Cardiac septum (tissue), 1 donor: ENCODE results near the gene ULK2. TPM values are rescaled to one million over a fixed set of nuclear protein-coding genes. Genes with fewer than 3 reads are reported as not detected.
"Not testable (repeated sequence)": the region's sequence is repeated elsewhere in the genome, so short reads cannot be mapped to it uniquely, and the experiment has no call there.

Source experiments
- DNase-seq: peaks from one replicate; pipeline ENCODE4 v3.0.0-alpha.2; 2020; ENCODE audit warnings: low spot score
- intact Hi-C: fragments of 100-400 bp; cut with DNase I; formaldehyde crosslinking; loops from one replicate; pipeline ENCODE4 v1.14.0; 2022
- total RNA-seq: library from RNA; stranded (reverse); fragmentation: NEBNext Ultra II Directional; extraction: Animal tissue kit (Norgen Biotek cat#: 25700); gene quantifications from one replicate; pipeline ENCODE4 v1.2.1, GENCODE V29; 2021
- donor health status: DM: no; HTN: no; CAD: no.

ULK2 gene
- total RNA-seq, 1 donor from 2014 or later, result 14.0 TPM

DNA sequence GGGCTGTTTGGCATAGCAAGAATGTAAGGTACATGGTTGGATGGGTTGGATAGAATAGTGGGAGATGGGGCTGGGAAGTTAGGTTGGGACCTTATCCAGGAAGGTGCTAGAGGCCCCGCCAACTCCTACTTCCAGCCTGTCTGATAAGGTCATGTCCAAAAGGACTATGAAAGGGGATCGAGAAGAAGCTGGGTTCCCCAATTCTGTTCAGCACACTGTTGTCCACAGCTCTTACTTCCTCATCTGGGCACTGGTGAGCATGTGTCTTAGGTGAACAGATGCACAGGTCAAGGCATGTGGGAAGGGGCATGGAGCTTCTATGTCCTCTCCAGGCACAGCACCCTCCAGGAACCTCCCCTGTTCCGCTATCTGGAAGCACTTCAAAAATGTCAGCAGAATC lies 5.6 kb upstream of the ULK2 start:
- no peak for DNase-seq
- intact Hi-C loops, result no loop called here

DNA sequence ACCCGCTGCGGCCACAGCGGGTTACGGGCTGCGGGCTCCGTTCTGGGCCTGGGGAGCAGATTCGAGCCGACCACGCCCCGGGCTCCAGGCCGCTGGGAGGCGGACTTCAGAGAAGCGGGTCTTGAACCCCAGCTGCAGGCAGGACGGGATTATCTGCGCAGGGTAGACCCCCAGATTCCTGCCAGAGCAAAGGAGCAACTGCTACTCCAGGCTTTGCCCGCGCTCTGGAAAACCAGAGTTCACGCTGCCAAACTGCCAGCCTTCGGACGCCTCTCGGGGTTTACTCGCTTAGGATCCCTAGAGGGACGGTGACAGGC lies 301 bp upstream of the ULK2 start:
- DNase-seq, result no peak
- intact Hi-C loops, result no loop called here

DNA sequence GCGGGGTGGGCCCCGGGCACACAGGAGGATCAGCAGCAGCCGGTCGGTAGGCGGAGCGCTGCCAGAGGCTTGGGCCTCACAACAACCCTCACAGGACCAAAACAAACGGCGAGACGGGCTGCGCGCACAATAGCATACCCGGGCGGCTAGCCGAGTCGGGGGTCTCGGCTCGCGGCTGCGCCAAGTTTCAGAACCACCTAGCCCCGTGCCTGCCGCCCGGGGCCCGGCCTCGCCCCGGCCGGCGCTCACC lies 732 bp downstream of the ULK2 start:
- intact Hi-C loops, result no loop called here
- peak; percentile 83 for DNase-seq

DNA sequence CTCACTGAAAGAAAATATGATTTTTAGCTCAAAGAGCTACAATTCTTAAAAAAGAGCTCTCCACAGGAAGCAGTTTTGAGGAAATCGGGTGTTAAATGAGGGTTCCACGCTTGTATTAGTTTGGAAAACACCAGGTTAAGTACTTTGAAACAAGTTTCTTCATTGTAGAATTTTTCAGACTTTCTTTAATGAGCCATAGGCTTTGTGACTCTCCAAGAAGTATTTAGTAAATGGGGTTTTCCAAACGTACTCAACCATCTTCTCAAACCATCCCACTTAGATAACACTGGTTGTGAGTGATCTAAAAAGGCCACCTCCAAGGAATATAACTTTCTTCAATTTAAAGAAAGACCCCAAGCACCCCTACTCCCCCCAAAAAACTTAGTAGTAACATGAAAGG lies 2.7 kb downstream of the ULK2 start:
- intact Hi-C loops, result no loop called here
- no peak for DNase-seq

DNA sequence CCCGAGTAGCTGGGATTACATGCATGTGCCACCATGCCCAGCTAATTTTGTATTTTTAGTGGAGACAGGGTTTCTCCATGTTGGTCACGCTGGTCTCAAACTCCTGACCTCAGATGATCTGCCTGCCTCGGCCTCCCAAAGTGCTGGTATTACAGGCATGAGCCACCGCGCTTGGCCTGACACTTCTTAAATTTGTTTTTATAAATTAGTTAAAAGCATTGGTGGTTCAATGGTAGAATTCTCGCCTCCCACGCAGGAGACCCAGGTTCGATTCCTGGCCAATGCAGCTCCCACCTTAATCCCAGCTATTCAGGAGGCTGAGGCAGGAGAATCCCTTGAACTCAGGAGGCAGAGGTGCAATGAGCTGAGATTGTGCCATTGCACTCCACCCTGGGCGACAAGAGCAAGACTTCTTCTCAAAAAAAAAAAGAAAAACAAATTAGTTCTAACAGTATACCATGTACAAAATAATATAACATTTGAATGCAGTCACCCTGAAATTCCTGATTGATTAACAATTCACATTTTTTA lies 7.0 kb downstream of the ULK2 start:
- intact Hi-C loops, result not testable (repeated sequence)

DNA sequence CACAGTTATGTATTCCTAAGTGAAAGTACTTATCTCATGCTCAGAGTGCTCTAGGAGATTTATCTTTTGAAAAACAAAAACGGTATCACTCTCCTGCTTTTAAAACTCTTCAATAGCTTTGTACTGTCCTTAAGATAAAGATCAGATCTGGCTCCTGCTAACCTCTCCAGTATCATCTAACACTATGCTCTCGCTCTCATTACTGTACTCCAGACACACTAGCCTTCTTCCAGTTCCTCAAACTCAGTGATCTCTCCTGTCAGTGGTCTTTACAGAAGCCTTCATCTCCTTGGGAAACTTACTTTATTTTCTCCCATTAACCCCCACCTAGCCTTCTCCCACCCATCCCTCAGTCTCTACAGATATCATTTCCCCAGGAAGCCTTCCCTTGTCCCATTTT lies 10.1 kb downstream of the ULK2 start:
- no peak for DNase-seq
- intact Hi-C loops, result no loop called here

More for the DNA sequence above, 7.0 kb downstream of the ULK2 start:
- not testable (repeated sequence) for DNase-seq

DNA sequence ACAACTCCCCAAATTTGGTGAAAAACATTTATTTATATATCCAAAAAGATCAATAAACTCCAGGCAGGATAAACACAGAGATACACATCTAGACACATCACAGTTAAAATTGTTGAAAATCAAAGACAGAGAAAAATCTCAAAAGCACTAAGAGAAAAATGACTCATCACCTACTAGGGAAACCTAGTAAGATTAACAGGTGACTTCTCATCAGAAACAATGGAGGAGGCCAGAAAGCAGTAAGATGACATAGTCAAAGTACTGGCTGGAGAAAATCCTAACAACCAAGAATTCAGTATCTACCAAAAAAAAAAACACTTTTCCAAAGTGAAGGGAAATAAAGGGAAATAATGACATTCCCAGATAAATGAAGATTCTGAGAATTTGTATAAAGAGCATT lies 33.8 kb downstream of the ULK2 start:
- intact Hi-C loops, result no loop called here
- no peak for DNase-seq

DNA sequence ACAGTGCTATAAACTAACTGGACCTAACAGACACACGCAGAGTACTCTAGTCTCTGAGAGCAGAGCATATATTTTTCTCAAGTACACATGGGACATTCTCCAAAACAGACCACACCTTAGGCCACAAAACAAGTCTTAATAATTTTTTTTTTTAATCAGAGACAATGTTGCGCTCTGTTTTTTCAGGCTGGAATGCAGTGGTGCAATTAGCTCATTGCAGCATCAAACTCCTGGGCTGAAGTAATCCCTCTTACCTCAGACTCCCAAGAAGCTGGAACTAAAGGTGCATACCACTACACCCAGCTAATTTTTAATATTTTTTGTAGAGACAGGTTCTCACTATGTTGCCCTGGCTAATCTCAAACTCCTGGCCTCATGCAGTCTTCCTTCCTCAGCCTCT lies 37.7 kb downstream of the ULK2 start:
- intact Hi-C loops, result no loop called here
- no peak for DNase-seq

DNA sequence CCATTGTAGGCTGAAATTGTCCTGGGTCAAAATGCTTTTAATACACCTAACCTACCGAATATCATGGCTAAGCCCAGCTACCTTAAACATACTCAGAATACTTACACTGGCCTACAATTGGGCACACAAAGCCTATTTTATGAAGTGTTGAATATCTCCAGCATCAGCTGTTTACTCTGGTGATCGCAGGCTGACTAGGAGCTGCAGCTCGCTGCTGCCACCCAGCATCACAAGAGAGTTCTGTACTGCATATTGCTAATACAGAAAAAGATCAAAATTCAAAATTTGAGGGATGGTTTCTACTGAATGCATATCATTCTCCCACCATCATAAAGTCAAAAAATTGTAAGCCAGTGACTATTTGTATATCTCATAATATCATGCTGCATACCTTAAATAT lies 55.3 kb downstream of the ULK2 start:
- intact Hi-C loops, result no loop called here
- DNase-seq, result no peak

DNA sequence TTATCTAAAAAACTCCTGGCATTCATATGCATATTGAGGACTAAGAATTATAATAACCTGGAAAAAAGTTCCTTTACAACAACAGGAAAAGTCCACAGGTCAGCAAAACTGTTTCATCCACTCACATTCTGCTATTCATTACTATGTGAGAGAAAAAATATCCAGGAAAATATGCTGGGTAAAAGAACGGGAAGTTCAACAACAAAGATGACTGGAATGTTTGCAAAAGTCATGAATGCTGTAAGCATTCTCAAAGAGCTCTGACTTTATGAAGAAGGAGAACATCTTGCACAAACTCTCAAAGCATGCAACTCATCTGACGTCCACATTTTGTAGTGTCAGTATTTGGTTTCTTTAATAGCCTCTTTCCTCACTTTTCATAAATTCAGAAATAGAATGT lies 62.7 kb downstream of the ULK2 start:
- intact Hi-C loops, result no loop called here

DNA sequence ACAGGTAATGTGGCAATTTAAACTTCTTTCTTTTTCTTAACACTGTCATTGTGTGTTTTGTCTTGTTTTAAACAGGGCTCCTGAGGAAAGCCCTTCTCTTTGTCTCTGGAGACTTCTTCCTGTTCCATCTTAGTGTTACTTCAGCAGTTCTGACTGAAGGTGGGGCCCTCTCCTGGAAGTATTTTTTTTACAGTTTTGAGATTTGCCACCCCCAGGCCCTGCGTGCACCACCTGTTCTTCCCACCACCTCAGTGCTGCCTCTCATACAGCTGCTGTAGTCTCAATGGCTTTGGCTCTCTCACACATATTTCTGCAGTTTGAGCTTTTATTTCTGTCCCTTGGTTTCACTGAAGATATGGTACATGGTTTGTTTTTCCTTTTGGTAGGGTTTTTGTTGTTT lies 67.2 kb downstream of the ULK2 start:
- intact Hi-C loops, result no loop called here
- no peak for DNase-seq

More for the DNA sequence above, 62.7 kb downstream of the ULK2 start:
- no peak for DNase-seq

DNA sequence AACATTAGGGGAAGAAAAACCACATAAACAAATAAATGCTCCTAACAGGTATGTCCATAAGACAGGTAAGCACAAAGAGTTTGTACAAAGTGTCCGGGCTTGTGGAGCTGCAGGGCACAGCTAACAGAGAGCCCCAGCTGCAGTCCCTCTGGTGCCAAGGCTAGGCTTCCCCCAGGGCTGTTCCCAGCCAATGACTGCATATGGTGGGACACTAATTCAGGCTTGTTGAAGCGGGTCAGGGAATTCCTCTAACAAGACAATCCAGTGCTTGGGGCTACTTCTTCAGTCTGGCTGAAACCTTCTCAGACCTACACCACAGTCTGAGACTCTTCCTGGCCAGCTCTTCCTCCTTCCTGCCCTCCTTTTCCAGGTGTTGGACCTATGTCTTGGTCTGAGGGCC lies 67.9 kb downstream of the ULK2 start:
- intact Hi-C loops, result no loop called here
- DNase-seq, result no peak

DNA sequence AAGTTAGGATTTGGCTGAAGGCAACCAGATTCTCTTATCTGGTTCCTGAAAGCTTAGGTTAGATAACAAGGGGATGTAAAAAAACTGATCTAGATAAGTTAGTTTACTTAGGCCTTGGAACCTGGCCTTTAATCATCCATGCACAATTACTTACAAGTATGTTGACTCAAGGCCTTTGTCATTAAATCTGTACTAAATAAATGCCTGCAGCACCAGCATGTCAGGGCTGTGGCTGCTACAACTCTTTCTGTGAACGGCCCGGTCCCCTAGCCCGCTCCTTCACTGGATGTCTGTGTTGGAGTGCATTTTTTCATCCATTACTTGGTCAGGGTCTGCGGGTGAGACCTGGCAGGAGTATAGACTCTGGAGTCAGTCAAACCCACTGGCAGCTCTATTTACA lies 71.3 kb downstream of the ULK2 start:
- DNase-seq, result no peak
- intact Hi-C loops, result no loop called here

DNA sequence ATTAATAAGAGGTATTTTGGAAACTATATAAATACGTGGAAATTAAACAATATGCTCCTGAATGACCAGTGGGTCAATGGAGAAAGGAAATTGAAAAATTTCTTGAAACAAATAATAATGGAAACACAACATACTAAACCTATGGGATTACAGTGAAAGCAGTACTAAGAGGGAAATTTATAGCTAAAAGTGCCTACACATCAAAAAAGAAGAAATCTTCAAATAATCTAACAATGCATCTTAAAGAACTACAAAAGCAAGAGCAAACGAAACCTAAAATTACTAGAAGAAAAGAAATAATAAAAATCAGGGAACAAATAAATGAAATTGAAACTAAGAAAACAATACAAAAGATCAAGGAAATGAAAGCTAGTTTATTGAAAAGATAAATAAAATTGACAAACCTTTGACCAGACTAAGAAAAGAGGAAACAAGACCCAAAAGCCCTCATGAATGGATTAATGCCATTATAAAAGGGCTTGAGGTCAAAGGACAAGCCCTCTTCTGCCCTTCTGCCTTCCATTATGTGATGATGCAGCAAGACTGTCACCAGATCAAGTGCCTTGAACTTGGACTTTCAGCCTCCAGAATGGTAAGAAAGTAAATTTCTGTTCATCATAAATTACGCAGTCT lies 75.7 kb downstream of the ULK2 start:
- intact Hi-C loops, result no loop called here
- no peak for DNase-seq

DNA sequence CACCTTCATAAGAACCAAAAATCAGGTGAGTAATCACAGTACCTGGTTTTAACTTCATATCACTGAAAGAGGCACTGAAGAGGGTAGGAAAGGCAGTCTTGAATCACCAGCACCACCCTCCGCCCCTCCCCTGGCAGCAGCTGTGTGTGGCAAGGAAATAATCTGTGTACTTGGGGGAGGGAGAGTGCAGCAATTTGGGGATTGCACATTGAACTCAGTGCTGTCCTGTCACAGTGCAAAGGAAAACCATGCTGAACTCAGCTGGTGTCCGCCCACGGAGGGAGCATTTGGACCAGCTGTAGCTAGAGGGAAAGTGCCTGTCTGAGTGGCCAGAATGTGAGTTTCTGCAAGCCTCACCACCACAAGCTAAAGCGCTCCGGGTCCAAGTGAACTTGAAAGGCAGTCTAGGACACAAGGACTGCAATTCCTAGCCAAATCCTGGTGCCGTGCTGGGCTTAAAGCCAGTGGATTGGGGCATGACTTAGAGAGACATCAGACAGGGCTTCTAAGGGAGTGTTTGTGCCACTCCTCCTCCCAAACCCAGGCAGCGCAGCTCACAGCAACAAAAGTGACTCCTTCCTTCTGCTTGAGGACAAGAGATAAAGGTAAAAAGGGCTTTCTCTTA lies 79.9 kb downstream of the ULK2 start:
- intact Hi-C loops, result no loop called here
- DNase-seq, result no peak

DNA sequence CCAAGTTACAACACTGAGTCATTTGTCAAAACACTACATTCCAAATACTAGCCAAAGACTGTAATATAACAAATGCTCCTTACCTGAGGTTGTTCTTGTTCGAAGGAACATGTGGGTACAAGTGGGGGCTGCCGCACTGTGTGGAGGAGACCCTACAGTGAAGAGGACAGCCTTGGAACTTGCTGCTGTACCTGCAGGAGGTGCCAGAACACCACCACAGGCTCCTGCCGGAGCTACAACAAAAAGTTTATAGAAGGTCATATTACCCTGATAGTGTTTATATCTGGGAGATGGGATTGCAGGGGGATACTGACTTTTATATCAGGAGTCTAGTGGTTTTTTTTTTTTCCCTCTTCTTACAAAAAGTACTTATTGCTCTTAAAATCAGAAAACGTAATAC lies 81.9 kb downstream of the ULK2 start:
- intact Hi-C loops, result no loop called here
- no peak for DNase-seq

DNA sequence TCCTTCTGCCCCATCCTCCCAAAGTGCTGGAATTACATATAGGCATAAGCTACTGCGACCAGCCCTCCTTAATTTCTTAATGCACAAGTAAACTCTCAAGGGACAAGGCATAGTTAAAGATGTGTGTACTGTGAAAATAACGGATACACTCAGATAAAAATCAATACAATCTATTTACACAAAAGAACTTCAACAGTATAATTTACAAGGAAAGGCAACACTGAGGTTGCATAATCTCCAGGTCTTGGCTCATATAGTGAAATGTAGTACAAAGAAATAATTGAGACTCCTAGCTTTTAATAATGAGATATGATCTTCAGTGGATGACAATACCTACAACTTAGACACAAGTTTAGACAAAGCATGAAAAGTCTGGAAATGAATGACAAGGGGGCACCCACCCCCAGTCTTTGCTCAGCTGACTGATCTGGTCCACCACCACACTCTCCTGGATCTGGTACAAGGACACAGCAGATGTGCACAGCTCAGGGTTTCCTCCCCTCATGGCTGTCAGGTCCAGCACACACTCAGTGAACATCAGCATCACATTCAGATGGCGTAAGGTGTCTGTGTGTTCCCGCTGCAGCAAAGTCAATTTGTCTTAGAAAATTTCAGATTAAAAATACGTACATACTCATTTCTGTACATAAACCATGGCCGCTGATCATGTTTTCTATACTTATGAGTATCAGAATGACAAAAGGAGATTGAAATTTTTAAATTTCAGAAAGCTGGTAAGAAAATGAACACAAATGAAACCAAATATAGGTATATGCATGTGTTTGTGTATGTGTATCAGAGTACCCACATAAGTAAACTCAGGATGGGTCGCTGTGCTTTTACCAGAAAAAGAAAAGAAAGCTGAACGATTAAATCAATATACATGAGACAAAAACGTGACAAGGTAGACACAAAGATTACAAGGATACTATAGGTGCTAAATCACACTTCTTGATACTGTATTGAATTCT lies 86.0 kb downstream of the ULK2 start:
- intact Hi-C loops, result no loop called here

DNA sequence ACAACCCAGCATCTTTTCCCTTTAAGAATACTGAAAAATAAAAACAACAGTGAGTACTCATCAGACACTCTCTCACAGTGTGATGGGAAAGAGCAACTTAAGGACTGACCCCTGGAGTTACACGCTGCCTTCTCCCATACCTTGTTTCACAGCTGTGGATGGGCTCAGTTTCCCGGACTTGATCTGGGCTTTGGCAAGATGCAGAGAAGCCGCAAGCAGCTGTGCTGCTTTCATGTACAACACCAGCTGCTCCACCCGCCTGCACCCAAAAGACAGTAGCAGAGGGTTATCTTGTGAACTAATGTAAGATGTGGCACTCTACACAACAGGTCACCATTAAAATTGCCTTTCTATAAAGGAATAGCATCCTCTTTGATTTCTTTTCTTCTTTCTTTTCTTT lies 86.9 kb downstream of the ULK2 start:
- intact Hi-C loops, result no loop called here
- DNase-seq, result peak; percentile 19

More for the DNA sequence above, 86.0 kb downstream of the ULK2 start:
- no peak for DNase-seq

DNA sequence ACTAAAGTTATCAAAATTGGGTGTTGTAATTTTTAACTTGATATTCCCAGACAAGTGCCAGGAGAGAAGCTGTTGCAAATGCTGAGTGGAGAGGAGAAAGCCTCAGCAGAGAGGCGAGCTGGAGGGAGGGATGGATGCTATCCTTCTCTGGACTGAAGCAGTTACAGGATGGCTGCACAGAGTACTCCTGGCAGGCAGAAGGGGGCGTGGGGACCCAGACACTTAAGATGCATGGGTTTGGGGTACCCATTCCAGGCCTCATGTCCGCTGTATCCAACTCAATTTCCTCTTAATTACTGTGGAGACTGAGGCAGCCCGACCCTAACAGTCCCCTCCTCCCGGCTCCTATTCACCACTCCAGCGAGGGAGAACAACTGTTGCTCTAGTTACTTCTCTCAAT lies 94.2 kb downstream of the ULK2 start:
- intact Hi-C loops, result no loop called here
- DNase-seq, result no peak

DNA sequence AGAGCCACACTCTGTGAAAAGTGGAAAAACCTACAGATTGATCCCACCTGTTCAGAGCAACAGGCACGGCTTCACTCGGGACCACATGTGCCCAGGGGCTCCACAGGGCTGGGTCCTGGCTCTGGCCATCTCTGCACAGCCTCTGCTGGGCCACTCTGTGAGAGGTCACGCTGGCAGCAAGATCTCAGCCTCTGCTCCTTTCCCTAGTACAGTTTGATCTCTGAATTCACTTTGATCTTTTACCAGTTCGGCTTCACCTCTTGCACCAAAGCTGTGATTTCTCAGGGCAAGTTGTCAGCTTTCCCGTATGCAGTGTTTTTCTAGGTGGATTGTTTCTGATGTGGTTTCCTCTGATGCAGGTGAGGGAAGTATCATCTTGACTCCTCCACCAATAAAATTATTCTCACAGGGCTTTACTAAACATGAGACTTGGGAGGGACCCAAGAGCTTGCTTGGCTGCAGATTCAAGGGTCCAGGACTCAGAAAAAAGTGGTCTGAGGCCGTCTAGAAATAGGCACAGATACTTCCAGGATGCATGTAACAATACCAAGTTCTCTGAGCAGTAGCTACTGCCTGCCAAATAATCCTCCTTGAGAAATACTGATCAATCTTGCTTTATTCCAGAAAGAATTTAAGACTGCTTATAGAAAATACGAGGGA lies 95.6 kb downstream of the ULK2 start:
- DNase-seq, result peak; percentile 41
- intact Hi-C loops, result no loop called here
